Measurements from ENCODE around the gene SART1.
"Not testable (repeated sequence)": the region's sequence is repeated elsewhere in the genome, so short reads cannot be mapped to it uniquely, and the experiment has no call there.

Gene SART1

GRCh38 chr11:65947133-65947532, 14.4 kb upstream of the SART1 start:
- H3K79me2 ChIP-seq (ENCODE audit: low read length), result no peaks in the 10 kb centered on the region
- H3F3A ChIP-seq (ENCODE audit: insufficient read depth, low read length), result no peaks in the 10 kb centered on the region
- H2AFZ ChIP-seq (ENCODE audit: low read length), result no peak overlapping the region
- no peaks in the 10 kb centered on the region for H3K27me3 ChIP-seq (replicated peaks; ENCODE audit: insufficient read depth, low read length)
- H4K20me1 ChIP-seq (ENCODE audit: insufficient read depth, low read length), result no peaks in the 10 kb centered on the region
- no peaks in the 10 kb centered on the region for H3K9me2 ChIP-seq (replicated peaks; ENCODE audit: insufficient read depth, low read length)
- H3K36me3 ChIP-seq (replicated peaks; ENCODE audit: insufficient read depth, low read length), result no peaks in the 10 kb centered on the region
- no peak for TF ChIP-seq EZH2 (optimal IDR thresholded peaks at IDR 0.05; ENCODE audit: low read depth, low read length)
- no peak for TF ChIP-seq EZH2phosphoT487 (IDR thresholded peaks at IDR 0.05; ENCODE audit: low read length)
- no peak for TF ChIP-seq CTCF (IDR thresholded peaks at IDR 0.05; ENCODE audit: low read length)
- H3K9ac ChIP-seq (ENCODE audit: low read length), result no peak overlapping the region
- no peaks in the 10 kb centered on the region for H3K9me3 ChIP-seq (replicated peaks; ENCODE audit: insufficient read depth, low read length)
- H3K4me2 ChIP-seq (ENCODE audit: low read depth, low read length), result no peak overlapping the region
- no peak for DNase-seq
- H3K27ac ChIP-seq (ENCODE audit: low read length), result no peak overlapping the region
- 0 out of 2 replicates have a peak, but pooled peaks cover 4% of the 10 kb centered on the region for H3K4me1 ChIP-seq (ENCODE audit: low read length)
- no peak overlapping the region for H3K4me3 ChIP-seq (ENCODE audit: low read length)

GRCh38 chr11:65947603-65948125, 13.9 kb upstream of the SART1 start:
- Histone ChIP-seq H3K9ac (ENCODE audit: low read length) (no peak overlapping the region), H3K9me3 (replicated peaks; ENCODE audit: insufficient read depth, low read length) (no peaks in the 10 kb centered on the region), H3K9me2 (replicated peaks; ENCODE audit: insufficient read depth, low read length) (no peaks in the 10 kb centered on the region)

GRCh38 chr11:65950711-65951110, 10.8 kb upstream of the SART1 start:
- H3K9me2 ChIP-seq (replicated peaks; ENCODE audit: insufficient read depth, low read length); H3K27ac ChIP-seq (ENCODE audit: low read length); H3K79me2 ChIP-seq (ENCODE audit: low read length): not testable (repeated sequence)

More at GRCh38 chr11:65947603-65948125, 13.9 kb upstream of the SART1 start:
- no peak overlapping the region for H3K27ac ChIP-seq (ENCODE audit: low read length)
- H3K4me3 ChIP-seq (ENCODE audit: low read length), result no peak overlapping the region
- 0 out of 2 replicates have a peak, but pooled peaks cover 4% of the 10 kb centered on the region for H3K4me1 ChIP-seq (ENCODE audit: low read length)
- H3K79me2 ChIP-seq (ENCODE audit: low read length), result no peaks in the 10 kb centered on the region
- H3K36me3 ChIP-seq (replicated peaks; ENCODE audit: insufficient read depth, low read length), result no peaks in the 10 kb centered on the region
- H2AFZ ChIP-seq (ENCODE audit: low read length), result no peak overlapping the region
- no peaks in the 10 kb centered on the region for H3K27me3 ChIP-seq (replicated peaks; ENCODE audit: insufficient read depth, low read length)
- no peaks in the 10 kb centered on the region for H4K20me1 ChIP-seq (ENCODE audit: insufficient read depth, low read length)
- no peaks in the 10 kb centered on the region for H3F3A ChIP-seq (ENCODE audit: insufficient read depth, low read length)
- no peak overlapping the region for H3K4me2 ChIP-seq (ENCODE audit: low read depth, low read length)
- TF ChIP-seq EZH2phosphoT487 (IDR thresholded peaks at IDR 0.05; ENCODE audit: low read length), result no peak
- no peak for DNase-seq

GRCh38 chr11:65951641-65952040, 9.9 kb upstream of the SART1 start:
- not testable (repeated sequence) for H3K4me3 ChIP-seq (ENCODE audit: low read length); H3K27ac ChIP-seq (ENCODE audit: low read length); H3K9me3 ChIP-seq (replicated peaks; ENCODE audit: insufficient read depth, low read length); H3F3A ChIP-seq (ENCODE audit: insufficient read depth, low read length); H3K79me2 ChIP-seq (ENCODE audit: low read length); H3K9ac ChIP-seq (ENCODE audit: low read length); H3K36me3 ChIP-seq (replicated peaks; ENCODE audit: insufficient read depth, low read length); H3K27me3 ChIP-seq (replicated peaks; ENCODE audit: insufficient read depth, low read length); H2AFZ ChIP-seq (ENCODE audit: low read length); H4K20me1 ChIP-seq (ENCODE audit: insufficient read depth, low read length); DNase-seq; H3K4me1 ChIP-seq (ENCODE audit: low read length); H3K4me2 ChIP-seq (ENCODE audit: low read depth, low read length); H3K9me2 ChIP-seq (replicated peaks; ENCODE audit: insufficient read depth, low read length)

More at GRCh38 chr11:65950711-65951110, 10.8 kb upstream of the SART1 start:
- H2AFZ ChIP-seq (ENCODE audit: low read length); H3K27me3 ChIP-seq (replicated peaks; ENCODE audit: insufficient read depth, low read length); H3K9me3 ChIP-seq (replicated peaks; ENCODE audit: insufficient read depth, low read length); H3K36me3 ChIP-seq (replicated peaks; ENCODE audit: insufficient read depth, low read length); H3F3A ChIP-seq (ENCODE audit: insufficient read depth, low read length); H3K4me3 ChIP-seq (ENCODE audit: low read length); H3K4me2 ChIP-seq (ENCODE audit: low read depth, low read length); H3K4me1 ChIP-seq (ENCODE audit: low read length); DNase-seq; H4K20me1 ChIP-seq (ENCODE audit: insufficient read depth, low read length); H3K9ac ChIP-seq (ENCODE audit: low read length): not testable (repeated sequence)

- Histone ChIP-seq H3K79me2 (ENCODE audit: low read length) (no peaks in the 10 kb centered on the region), H3K4me2 (ENCODE audit: low read depth, low read length) (no peak overlapping the region), H3K27me3 (replicated peaks; ENCODE audit: insufficient read depth, low read length) (no peaks in the 10 kb centered on the region), H3K4me3 (ENCODE audit: low read length) (no peak overlapping the region), H3K4me1 (ENCODE audit: low read length) (peaks cover 4% of the 10 kb centered on the region; the same call in 1 of the 2 replicates), H3K27ac (ENCODE audit: low read length) (no peak overlapping the region), H3K36me3 (replicated peaks; ENCODE audit: insufficient read depth, low read length) (no peaks in the 10 kb centered on the region), H3K9me3 (replicated peaks; ENCODE audit: insufficient read depth, low read length) (no peaks in the 10 kb centered on the region), H3F3A (ENCODE audit: insufficient read depth, low read length) (peaks cover 8% of the 10 kb centered on the region), H2AFZ (ENCODE audit: low read length) (no peak overlapping the region), H3K9me2 (replicated peaks; ENCODE audit: insufficient read depth, low read length) (no peaks in the 10 kb centered on the region), H3K9ac (ENCODE audit: low read length) (no peak overlapping the region), H4K20me1 (ENCODE audit: insufficient read depth, low read length) (no peaks in the 10 kb centered on the region)
- TF ChIP-seq EZH2 (optimal IDR thresholded peaks at IDR 0.05; ENCODE audit: low read depth, low read length) (no peak), CTCF (IDR thresholded peaks at IDR 0.05; ENCODE audit: low read length) (no peak), EZH2phosphoT487 (IDR thresholded peaks at IDR 0.05; ENCODE audit: low read length) (no peak)
- no peak for DNase-seq
Measured at GRCh38 chr11:65952052-65952521, 9.4 kb upstream of the SART1 start.
